AML-193 (cell line): Measurements from ENCODE around the gene CRLF1.

Experiments used
- DNase-seq, 2 experiments: peaks; one replicate each; lab custom pipeline; 2025; lab: John Stamatoyannopoulos, UW

CRLF1 gene

GRCh38 chr19:18557411-18558201 is 49.0 kb downstream of the CRLF1 start, which contains the start of gene KXD1:
Gene KXD1, plus strand, starts transcription at chr19:18557870. Its CDS starts 4,187 bp downstream, at chr19:18562057.
- peak; percentile 98 for DNase-seq

DNA sequence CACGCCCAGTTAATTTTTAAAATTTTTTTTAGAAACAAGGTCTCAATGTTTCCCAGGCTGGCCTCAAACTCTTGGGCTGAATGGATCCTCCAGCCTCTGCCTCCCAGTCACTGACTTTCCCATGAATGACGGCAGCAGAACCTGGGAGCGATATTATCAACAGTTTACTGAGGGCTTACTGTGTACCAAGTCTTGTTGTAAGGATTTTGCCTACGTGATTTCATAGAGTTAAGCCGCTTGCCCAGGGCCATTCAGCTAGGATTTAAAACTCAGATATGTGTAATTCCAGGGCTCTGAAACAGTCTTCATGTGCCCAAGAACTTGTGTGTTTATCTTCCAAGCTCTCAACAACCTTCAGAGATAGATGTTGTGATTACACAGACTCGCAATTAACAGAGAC is 55.0 kb downstream of the CRLF1 start:
- no peak for DNase-seq

GRCh38 chr19:18543814-18544475 is 62.7 kb downstream of the CRLF1 start:
- peak; percentile 72 to 86 for DNase-seq
